ENCODE measurements around the gene SMAD7.

Gene SMAD7

DNA sequence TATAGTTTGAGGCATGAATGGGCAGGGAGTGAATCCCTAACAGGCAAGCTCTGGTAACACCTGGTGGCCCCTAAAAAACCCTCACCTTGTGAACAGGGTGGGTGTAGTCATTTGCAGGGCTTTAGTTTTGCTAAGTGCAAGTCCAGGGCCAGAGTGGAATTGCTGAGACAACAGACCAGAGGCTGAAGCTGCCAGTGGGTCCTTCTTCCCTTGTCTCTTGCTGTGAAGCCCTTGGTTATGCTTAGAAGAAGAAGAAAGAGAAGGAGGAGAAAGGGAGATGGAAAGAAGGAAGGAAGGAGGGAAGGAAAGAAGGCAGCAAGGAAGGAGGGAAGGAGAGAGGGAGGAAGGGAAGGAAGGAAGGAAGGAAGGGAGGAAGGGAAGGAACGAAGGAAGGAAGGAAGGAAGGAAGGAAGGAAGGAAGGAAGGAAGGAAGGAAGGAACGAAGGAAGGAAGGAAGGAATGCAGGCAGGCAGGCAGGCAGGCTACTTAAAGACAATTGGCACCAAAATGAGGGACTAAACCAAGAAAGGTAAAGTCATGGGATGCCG, 45.8 kb downstream of the SMAD7 start:
- DNase-seq (ENCODE audit: insufficient read length, low spot score) (no peak), FAIRE-seq (no peak)
- TF ChIP-seq, protein P1, sequence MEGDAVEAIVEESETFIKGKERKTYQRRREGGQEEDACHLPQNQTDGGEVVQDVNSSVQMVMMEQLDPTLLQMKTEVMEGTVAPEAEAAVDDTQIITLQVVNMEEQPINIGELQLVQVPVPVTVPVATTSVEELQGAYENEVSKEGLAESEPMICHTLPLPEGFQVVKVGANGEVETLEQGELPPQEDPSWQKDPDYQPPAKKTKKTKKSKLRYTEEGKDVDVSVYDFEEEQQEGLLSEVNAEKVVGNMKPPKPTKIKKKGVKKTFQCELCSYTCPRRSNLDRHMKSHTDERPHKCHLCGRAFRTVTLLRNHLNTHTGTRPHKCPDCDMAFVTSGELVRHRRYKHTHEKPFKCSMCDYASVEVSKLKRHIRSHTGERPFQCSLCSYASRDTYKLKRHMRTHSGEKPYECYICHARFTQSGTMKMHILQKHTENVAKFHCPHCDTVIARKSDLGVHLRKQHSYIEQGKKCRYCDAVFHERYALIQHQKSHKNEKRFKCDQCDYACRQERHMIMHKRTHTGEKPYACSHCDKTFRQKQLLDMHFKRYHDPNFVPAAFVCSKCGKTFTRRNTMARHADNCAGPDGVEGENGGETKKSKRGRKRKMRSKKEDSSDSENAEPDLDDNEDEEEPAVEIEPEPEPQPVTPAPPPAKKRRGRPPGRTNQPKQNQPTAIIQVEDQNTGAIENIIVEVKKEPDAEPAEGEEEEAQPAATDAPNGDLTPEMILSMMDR (IDR thresholded peaks at IDR 0.05; ENCODE audit: insufficient read depth, missing control alignments) = no peak

DNA sequence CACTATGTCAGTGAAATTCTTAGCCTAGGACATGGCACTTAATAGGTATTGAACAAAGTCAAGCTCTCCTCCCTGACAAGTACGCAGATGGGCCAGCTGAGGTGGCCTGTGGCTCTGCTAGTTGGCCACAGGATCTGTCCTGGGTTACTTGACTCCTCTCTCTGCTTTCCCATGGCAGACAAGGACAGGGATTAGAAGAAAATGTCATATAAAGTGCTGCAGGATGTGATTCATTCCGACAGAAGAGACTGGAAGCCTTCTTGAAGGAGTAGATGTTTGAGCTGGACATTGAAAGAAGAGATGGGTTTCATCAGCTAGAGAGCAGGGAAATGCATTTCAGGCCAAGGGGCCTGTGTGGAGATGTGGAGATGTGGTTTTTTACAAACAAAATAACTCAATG, 46.7 kb downstream of the SMAD7 start:
- TF ChIP-seq, protein P1 (IDR thresholded peaks at IDR 0.05; ENCODE audit: insufficient read depth, missing control alignments) = no peak
- FAIRE-seq = no peak
- DNase-seq (ENCODE audit: insufficient read length, low spot score) = no peak

DNA sequence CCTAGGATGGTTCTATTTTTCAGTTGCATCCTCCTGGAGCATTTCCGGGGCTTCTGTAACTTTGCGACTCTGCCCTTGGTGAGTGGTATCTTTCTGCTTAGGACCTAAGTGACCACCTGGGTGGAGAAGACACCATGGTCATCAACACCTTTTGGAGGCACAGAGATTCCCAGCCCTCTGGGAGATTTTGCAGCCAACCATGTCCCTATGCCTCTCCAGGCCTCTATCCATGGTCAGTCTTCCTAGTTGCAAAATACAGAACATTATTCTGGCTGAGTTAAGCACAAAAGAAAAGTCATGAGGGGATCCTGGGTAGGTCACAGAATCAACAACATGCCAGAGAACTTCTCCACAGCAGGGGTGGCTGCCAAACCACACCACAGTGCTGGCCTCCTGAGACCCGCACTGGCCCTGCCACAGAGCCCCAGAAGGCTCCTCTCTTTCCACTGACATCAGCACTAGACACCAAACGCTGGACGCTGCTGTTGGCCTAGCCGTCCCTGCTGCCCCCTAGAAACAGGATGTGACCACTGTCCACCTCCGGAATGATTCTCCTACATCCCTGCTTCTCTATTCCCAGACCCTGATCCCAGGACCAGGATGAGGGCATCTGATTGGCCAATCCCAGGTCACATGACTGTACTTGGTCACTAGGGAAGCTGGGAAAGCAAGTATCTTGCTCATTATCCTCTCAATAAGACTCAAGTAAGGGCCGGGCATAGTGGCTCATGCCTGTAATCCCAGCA, 47.7 kb downstream of the SMAD7 start:
- no peak for DNase-seq (ENCODE audit: insufficient read length, low spot score)
- TF ChIP-seq, protein P1 (IDR thresholded peaks at IDR 0.05; ENCODE audit: insufficient read depth, missing control alignments) = no peak
- no peak for FAIRE-seq

DNA sequence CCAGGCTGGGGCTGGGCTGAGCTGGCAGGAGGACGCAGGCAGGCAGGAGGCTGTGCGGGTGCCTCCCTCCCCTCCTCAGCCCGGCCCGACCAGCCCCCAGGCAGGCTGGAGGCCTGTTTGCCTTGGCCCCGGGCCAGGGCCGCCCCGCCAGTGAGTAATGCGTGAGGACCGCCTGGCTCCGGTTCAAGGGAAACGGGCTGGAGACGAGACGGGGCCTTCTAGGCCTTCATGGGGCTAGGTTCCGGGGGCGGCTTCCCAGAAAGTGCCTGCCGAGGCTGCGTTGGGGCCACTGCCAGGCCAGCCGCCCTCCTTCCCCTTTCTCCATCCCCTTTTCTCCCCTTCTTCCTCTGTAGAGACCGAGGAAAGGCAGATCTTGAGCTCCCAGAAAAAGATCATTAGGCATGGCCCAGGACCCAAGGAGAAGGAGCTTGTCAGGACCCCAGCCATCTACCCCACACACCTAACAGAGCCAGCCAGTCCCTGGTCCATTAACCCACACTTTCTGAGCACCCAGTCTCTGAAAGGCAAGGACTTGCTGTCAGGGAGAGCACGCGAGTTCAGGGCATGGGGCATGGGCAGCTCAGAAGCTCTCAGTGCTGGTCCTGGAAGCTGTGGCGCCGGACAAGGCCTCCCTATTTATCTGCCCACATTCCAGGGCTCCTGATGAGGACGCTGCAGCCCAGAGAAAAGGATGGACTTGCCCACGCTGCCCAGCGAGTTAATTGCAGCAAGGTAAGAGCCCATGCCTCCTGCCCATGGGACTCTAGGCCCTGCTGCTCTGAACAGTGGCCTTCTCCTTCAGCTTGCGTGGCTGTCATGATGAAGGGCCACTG, 48.5 kb downstream of the SMAD7 start:
- DNase-seq (ENCODE audit: insufficient read length, low spot score) (no peak), FAIRE-seq (no peak)
- TF ChIP-seq, protein P1 (IDR thresholded peaks at IDR 0.05; ENCODE audit: insufficient read depth, missing control alignments) = no peak

DNA sequence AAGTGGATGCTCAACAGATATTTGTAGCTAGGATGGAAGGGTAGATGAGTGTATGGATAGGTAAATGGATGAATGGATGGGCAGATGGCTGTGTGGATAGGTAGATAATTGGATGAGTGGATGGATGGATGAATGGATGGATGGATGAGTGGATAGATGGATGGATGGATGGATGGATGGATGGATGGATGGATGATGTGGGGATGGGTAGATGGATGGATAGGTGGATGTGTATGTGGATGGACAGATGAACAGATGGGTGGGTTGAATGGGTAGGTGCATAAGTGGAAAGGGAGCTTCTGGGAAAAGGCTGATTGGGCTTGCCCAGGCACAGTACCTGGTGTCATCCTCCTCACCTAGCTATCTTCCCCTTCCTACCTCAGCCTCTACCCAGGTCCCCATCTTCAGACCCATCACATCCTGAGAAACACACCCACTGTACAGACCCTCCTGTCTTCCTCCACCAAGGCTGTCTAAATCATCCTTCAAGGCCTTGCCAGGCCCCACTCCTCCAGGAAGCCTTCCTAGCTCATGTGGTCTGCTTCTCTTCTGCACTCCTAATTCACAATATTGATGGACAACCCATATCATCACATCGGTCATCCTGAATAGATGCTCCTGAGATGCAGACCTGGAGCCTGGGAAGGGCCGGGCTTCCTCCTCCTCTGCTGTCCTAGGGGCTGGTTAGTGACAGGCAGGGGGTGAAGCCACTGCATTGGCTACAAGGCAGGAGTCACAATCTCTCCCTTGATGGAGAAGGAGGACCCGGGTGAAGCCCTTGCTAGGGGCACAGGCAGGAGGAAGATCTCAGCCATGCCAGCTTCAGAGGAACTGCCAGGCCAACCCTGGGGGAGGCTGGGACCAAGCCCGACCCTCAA, 49.4 kb downstream of the SMAD7 start:
- DNase-seq (ENCODE audit: insufficient read length, low spot score) = no peak
- FAIRE-seq = no peak
- TF ChIP-seq, protein P1 (IDR thresholded peaks at IDR 0.05; ENCODE audit: insufficient read depth, missing control alignments) = no peak

DNA sequence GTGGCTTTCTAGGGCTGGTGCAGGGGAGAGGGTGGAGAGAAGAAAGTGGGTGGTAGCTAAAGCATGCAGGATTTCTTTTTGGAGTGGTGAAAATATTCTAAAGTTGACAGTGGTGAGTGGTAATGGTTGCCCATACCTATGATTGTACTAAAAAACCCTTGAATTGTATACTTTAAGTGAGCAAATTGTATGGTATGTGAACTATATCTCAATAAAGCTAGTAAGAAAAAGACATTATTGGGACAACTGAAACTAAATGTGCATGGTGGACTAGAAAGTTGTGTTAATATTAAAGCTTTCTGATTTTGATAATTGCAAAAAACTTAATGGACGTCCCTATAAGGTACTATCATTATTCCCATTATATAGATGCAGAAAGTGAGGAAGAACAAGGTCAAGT, 50.3 kb downstream of the SMAD7 start:
- FAIRE-seq (no peak), DNase-seq (ENCODE audit: insufficient read length, low spot score) (no peak)
- TF ChIP-seq, protein P1 (IDR thresholded peaks at IDR 0.05; ENCODE audit: insufficient read depth, missing control alignments) = no peak

All from D721Med (cell line).